Stimulated activated CD4-positive, alpha-beta T cell treated with anti-CD3 and anti-CD28 coated beads, Interleukin-4, amount 100 ng/mL, for 48 hours (primary cell): ENCODE measurements around the gene FBN3.
"Not testable (repeated sequence)": the region's sequence is repeated elsewhere in the genome, so short reads cannot be mapped to it uniquely, and the experiment has no call there.

ENCODE experiments used
- DNase-seq, 2 donors: peaks; one replicate each; pipeline ENCODE4 v3.0.0-alpha.2; 2020; ENCODE audit warnings: low read depth in 2 of 2

Gene FBN3

GRCh38 chr19:8056533-8056932, 92.9 kb downstream of the FBN3 start:
- DNase-seq: no peak

DNA sequence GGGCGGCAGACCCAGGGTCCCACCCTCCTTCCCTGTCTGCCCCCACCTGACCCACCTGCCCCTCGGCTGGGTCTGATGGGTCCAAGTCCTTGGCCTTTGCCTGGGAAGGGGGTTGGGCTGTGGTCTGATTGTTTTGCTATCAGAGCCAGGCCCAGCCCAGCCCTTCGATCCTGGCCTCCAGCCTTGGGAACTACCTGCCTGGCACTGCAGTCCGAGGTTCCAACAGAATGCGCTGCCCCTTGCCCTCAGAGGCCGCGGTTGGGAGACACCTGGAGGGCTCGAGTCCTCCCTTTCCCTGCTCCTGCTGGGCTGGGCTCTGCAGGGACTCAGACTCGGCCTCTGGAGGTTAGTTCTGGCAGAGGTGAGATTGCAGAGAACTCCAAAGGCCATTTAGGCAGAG, 95.2 kb downstream of the FBN3 start:
- DNase-seq: no peak

DNA sequence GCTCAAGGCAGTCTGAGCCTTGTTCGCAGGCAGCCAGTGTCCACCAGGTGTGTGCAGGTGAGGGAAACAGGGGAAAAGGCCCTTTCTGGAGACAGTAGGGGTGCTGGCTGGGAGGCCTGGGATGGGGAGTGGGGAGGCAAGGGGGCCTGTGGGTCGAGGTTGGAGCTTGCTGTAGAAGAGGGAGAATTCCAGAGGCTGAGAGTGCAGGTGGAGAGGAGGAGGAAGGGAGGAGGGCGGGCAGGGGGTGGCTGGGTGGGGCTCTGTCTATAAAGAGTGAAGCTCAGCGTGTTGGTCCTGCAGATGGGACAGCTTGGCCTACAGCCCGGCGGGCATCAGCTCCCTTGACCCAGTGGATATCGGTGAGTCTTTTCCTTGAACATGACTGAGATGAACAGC, 96.9 kb downstream of the FBN3 start, which contains the start of gene CCL25:
TSS of gene CCL25 (plus strand) at position 297 of the 396 bp plus-strand sequence. CDS start 290 bp downstream, outside the sequence.
- DNase-seq: no peak

- peak; percentile 85 to 97 for DNase-seq
These were observed 98.9 kb downstream of the FBN3 start for GRCh38 chr19:8050274-8051096.

GRCh38 chr19:8046569-8047165, 102.7 kb downstream of the FBN3 start:
- no peak for DNase-seq

GRCh38 chr19:8045872-8046568, 103.4 kb downstream of the FBN3 start:
- DNase-seq: no peak

DNA sequence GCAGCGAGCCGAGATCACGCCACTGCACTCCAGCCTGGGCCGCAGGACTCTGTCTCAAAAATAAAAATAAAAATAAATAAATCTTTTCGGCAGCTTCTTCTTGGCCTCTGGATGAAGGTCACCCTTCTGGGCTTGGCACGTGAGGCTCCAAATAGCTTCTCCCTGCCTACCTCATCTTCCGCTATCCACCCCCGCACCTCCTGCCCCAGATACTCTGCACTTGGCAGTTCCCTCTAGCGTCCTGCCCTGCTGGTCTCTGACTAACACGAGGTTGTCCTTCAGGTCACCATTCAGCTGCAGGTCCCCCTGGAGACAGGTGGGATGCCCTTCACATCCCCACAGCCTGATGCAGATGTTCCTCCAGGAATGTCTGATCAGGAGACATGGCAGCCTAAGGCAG, 105.4 kb downstream of the FBN3 start:
- no peak for DNase-seq

GRCh38 chr19:8042900-8043299, 106.5 kb downstream of the FBN3 start:
- DNase-seq: no peak

DNA sequence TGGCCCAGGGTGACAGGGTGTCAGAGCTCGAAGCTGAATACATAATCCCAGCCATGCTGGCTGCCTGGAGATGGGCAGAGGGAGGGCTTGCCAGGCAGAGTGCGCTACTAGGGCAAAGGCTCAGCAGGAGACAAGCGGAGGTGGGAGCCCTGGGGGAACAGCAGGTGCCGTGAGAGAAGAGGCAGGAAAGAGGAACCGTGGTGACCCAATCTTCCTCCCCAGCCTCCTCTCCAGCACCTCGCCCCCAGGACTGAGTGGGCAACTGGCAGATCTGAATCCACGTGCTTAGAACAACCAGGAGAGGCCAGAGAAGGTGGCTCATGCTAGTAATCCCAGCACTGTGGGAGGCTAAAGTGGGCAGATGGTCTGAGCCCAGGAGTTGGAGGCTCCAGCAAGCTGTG, 107.9 kb downstream of the FBN3 start:
- DNase-seq: no peak

- no peak for DNase-seq
These were observed 110.2 kb downstream of the FBN3 start for GRCh38 chr19:8039231-8039630.

DNA sequence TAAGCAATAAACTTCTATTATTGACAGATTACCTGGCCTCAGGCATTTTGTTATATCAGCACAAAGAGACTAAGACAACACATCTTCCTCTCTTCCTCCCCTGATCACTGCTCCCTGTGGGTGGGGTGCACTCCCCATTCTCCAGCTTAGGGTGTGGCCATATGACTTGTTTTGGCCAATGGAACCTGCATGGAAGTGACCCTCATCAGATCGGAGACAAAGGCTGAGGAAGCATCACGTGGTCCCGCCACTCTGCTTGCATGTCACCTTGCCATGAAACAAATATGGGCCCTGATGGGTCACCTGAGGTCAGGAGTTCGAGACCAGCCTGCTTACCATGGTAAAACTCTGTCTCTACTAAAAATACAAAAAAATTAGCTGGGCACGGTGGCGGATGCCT, 110.6 kb downstream of the FBN3 start:
- no peak for DNase-seq

- no peak for DNase-seq
These were observed 112.8 kb downstream of the FBN3 start for GRCh38 chr19:8036434-8037099.

- DNase-seq: no peak
These were observed 115.2 kb downstream of the FBN3 start for GRCh38 chr19:8034178-8034525.

DNA sequence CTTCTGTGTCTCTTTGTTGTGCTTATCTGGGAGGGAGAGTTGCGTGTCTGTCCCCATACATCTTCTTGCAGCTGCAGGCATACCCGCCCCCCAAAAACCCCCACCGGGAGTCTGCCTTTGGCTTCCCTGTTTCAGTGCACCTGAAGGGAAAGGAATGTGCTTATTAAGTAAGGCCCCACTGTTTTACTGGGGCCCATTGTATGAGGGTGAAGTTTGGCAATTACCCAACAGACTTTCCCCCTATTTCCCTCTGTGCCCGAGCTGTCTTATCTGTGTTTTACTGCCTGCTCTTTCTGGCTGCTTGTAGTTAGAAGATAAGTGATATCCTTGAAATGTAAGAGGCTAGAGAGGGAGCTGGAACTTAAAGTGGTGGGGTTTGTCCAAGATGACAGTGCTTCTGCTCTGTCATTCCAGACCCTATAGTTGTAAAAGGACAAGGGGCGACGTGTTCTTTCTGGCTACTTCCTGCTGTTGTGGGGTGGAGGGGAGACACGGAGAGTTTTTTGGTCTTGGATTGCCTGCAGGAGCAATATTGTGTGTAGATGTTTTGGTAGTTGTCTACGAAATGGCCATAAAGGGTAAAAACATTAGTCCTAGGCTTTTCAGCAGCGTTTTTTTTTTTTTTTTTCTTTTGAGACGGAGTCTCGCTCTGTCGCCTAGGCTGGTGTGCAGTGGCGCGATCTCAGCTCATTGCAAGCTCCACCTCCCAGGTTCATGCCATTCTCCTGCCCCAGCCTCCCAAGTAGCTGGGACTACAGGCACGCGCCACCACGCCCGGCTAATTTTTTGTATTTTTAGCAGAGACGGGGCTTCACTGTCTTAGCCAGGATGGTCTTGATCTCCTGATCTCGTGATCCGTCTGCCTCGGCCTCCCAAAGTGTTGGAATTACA, 115.9 kb downstream of the FBN3 start:
- not testable (repeated sequence) for DNase-seq

DNA sequence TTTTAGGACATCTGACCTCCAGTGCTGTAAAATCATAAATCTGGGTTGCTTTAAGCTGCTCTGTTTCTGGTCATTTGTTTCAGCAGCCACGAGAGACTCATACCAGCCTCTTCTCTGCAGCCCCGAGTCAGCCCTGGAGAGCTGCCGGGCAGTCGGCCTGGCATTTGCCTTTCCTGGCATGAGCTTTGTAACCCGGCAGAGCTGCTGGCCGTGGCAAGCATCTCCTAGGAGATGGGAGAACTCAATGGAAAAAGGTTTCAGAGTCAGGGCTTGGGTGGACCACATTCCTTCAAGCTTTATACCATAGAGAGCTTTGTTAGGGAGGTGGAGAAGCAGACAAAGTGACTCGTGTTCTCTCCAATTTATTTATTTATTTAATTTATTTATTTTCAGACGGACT, 118.4 kb downstream of the FBN3 start:
- no peak for DNase-seq

- DNase-seq: no peak
These were observed 120.4 kb downstream of the FBN3 start for GRCh38 chr19:8028951-8029491.

DNA sequence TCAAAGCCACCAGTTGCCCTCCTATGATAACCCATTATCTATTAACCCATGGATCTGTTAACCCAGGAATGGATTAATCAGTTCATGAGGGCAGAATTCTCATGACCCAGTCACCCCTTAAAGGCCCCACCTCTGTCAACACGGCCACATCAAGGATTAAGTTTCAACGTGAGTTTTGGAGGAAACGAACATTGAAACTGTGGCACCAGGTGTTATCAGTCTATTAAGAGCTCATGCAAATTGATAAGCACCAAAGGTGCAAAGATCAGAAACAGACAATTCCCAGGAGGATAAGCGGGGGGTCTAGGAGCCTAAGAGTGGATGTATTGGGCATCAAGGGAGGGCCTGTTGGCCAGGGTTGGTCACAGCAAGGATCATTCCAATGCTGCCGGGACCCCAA, 124.1 kb downstream of the FBN3 start:
- no peak for DNase-seq

GRCh38 chr19:8024256-8024655, 125.1 kb downstream of the FBN3 start:
- DNase-seq: not testable (repeated sequence)

- no peak for DNase-seq
These were observed 126.0 kb downstream of the FBN3 start for GRCh38 chr19:8023371-8023770.

GRCh38 chr19:8022275-8022674, 127.1 kb downstream of the FBN3 start:
- DNase-seq: no peak

DNA sequence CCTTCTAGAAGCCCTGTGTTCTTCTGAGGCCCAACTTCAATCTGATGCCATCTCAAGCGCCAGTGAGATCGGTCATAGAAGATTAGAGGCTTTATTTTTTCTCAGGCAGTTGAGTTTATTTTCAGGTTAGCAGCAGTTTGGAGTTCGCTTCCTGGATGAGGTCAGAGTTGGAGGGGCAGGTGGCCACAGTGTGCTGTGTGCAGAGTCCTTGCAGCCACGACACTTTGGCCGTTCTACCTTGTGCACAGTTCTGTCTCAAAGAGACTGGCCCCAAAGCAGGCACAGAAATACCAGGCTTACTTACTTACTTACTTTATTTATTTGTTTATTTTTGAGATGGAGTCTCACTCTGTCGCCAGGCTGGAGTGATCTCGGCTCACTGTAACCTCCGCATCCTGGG, 128.0 kb downstream of the FBN3 start:
- no peak for DNase-seq
